Measurements from ENCODE around the gene NKAIN1.

NKAIN1 gene

GRCh38 chr1:31148409-31148808 lies 91.3 kb downstream of the NKAIN1 start:
- no peaks in the 10 kb centered on the region for H3K79me2 ChIP-seq (ENCODE audit: control insufficient read depth, low read length)
- H4K20me1 ChIP-seq (ENCODE audit: control insufficient read depth, insufficient read depth, low read depth, low read length), result no peaks in the 10 kb centered on the region
- H3K4me1 ChIP-seq (ENCODE audit: control insufficient read depth, low read length), result peaks cover 8% of the 10 kb centered on the region
- H3K4me2 ChIP-seq (ENCODE audit: low read length), result no peak overlapping the region
- no peaks in the 10 kb centered on the region for H3K27me3 ChIP-seq (ENCODE audit: control insufficient read depth, low read length)
- no peak overlapping the region for H3K4me3 ChIP-seq (ENCODE audit: low read length)
- TF ChIP-seq, protein P1, sequence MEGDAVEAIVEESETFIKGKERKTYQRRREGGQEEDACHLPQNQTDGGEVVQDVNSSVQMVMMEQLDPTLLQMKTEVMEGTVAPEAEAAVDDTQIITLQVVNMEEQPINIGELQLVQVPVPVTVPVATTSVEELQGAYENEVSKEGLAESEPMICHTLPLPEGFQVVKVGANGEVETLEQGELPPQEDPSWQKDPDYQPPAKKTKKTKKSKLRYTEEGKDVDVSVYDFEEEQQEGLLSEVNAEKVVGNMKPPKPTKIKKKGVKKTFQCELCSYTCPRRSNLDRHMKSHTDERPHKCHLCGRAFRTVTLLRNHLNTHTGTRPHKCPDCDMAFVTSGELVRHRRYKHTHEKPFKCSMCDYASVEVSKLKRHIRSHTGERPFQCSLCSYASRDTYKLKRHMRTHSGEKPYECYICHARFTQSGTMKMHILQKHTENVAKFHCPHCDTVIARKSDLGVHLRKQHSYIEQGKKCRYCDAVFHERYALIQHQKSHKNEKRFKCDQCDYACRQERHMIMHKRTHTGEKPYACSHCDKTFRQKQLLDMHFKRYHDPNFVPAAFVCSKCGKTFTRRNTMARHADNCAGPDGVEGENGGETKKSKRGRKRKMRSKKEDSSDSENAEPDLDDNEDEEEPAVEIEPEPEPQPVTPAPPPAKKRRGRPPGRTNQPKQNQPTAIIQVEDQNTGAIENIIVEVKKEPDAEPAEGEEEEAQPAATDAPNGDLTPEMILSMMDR (IDR thresholded peaks at IDR 0.05; ENCODE audit: low read depth, low read length, poor library complexity, severe bottlenecking), result no peak
- no peak for TF ChIP-seq EZH2phosphoT487 (IDR thresholded peaks at IDR 0.05; ENCODE audit: borderline replicate concordance, low read length)
- peaks cover 4% of the 10 kb centered on the region for H3F3A ChIP-seq (ENCODE audit: control insufficient read depth, insufficient read depth)
- no peaks in the 10 kb centered on the region for H3K9me2 ChIP-seq (replicated peaks; ENCODE audit: control insufficient read depth, low read length)
- no peaks in the 10 kb centered on the region for H3K9me3 ChIP-seq (ENCODE audit: control insufficient read depth, insufficient read depth, low read length)
- no peak overlapping the region for H3K27ac ChIP-seq (ENCODE audit: low read depth, low read length)
- no peaks in the 10 kb centered on the region for H3K36me3 ChIP-seq (ENCODE audit: control insufficient read depth, low read length)

- no peaks in the 10 kb centered on the region for H3K9me3 ChIP-seq (ENCODE audit: control insufficient read depth, insufficient read depth, low read length)
- no peak overlapping the region for H3K4me2 ChIP-seq (ENCODE audit: low read length)
- H3K27me3 ChIP-seq (ENCODE audit: control insufficient read depth, low read length), result no peaks in the 10 kb centered on the region
- H4K20me1 ChIP-seq (ENCODE audit: control insufficient read depth, insufficient read depth, low read depth, low read length), result no peaks in the 10 kb centered on the region
- TF ChIP-seq, protein P1 (IDR thresholded peaks at IDR 0.05; ENCODE audit: low read depth, low read length, poor library complexity, severe bottlenecking), result no peak
- no peak for TF ChIP-seq EZH2phosphoT487 (IDR thresholded peaks at IDR 0.05; ENCODE audit: borderline replicate concordance, low read length)
- no peaks in the 10 kb centered on the region for H3F3A ChIP-seq (ENCODE audit: control insufficient read depth, insufficient read depth)
- no peaks in the 10 kb centered on the region for H3K79me2 ChIP-seq (ENCODE audit: control insufficient read depth, low read length)
- H3K4me3 ChIP-seq (ENCODE audit: low read length), result no peak overlapping the region
- no peaks in the 10 kb centered on the region for H3K36me3 ChIP-seq (ENCODE audit: control insufficient read depth, low read length)
- H3K27ac ChIP-seq (ENCODE audit: low read depth, low read length), result no peak overlapping the region
- H3K4me1 ChIP-seq (ENCODE audit: control insufficient read depth, low read length), result no peaks in the 10 kb centered on the region
- no peaks in the 10 kb centered on the region for H3K9me2 ChIP-seq (replicated peaks; ENCODE audit: control insufficient read depth, low read length)
Observed at GRCh38 chr1:31145648-31146047, 94.0 kb downstream of the NKAIN1 start.

DNA sequence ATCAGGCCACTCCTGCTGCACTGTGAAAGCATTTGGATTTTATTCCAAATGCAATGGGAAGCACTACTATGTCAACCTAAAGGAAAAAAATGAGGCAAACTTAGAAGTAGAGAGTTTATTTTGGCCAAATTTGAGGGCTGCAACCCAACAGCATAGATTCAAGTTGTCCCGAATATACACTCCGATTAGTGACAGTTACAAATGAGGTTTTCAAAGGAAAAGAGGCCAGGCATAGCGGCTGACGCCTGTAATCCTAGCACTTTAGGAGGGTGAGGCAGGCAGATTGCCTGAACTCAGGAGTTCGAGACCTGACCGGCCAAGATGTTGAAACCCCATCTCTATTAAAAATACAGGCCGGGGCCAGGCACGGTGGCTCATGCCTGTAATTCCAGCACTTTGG lies 95.2 kb downstream of the NKAIN1 start:
- no peaks in the 10 kb centered on the region for H3K9me3 ChIP-seq (ENCODE audit: control insufficient read depth, insufficient read depth, low read length)
- no peaks in the 10 kb centered on the region for H3K27me3 ChIP-seq (ENCODE audit: control insufficient read depth, low read length)
- no peaks in the 10 kb centered on the region for H3F3A ChIP-seq (ENCODE audit: control insufficient read depth, insufficient read depth)
- H3K27ac ChIP-seq (ENCODE audit: low read depth, low read length), result no peak overlapping the region
- no peaks in the 10 kb centered on the region for H3K79me2 ChIP-seq (ENCODE audit: control insufficient read depth, low read length)
- TF ChIP-seq, protein P1 (IDR thresholded peaks at IDR 0.05; ENCODE audit: low read depth, low read length, poor library complexity, severe bottlenecking), result no peak
- TF ChIP-seq EZH2phosphoT487 (IDR thresholded peaks at IDR 0.05; ENCODE audit: borderline replicate concordance, low read length), result no peak
- H4K20me1 ChIP-seq (ENCODE audit: control insufficient read depth, insufficient read depth, low read depth, low read length), result no peaks in the 10 kb centered on the region
- H3K9me2 ChIP-seq (replicated peaks; ENCODE audit: control insufficient read depth, low read length), result no peaks in the 10 kb centered on the region
- H3K4me3 ChIP-seq (ENCODE audit: low read length), result no peak overlapping the region
- H3K4me2 ChIP-seq (ENCODE audit: low read length), result no peak overlapping the region
- no peaks in the 10 kb centered on the region for H3K36me3 ChIP-seq (ENCODE audit: control insufficient read depth, low read length)
- H3K4me1 ChIP-seq (ENCODE audit: control insufficient read depth, low read length), result no peaks in the 10 kb centered on the region

- TF ChIP-seq, protein P1 (IDR thresholded peaks at IDR 0.05; ENCODE audit: low read depth, low read length, poor library complexity, severe bottlenecking), result no peak
- TF ChIP-seq EZH2phosphoT487 (IDR thresholded peaks at IDR 0.05; ENCODE audit: borderline replicate concordance, low read length), result no peak
- H3F3A ChIP-seq (ENCODE audit: control insufficient read depth, insufficient read depth), result no peaks in the 10 kb centered on the region
- H3K4me3 ChIP-seq (ENCODE audit: low read length), result no peak overlapping the region
- no peaks in the 10 kb centered on the region for H3K27me3 ChIP-seq (ENCODE audit: control insufficient read depth, low read length)
- H3K9me3 ChIP-seq (ENCODE audit: control insufficient read depth, insufficient read depth, low read length), result no peaks in the 10 kb centered on the region
- H3K27ac ChIP-seq (ENCODE audit: low read depth, low read length), result no peak overlapping the region
- H3K4me2 ChIP-seq (ENCODE audit: low read length), result no peak overlapping the region
- no peaks in the 10 kb centered on the region for H3K36me3 ChIP-seq (ENCODE audit: control insufficient read depth, low read length)
- no peaks in the 10 kb centered on the region for H3K79me2 ChIP-seq (ENCODE audit: control insufficient read depth, low read length)
- no peaks in the 10 kb centered on the region for H3K9me2 ChIP-seq (replicated peaks; ENCODE audit: control insufficient read depth, low read length)
- no peaks in the 10 kb centered on the region for H4K20me1 ChIP-seq (ENCODE audit: control insufficient read depth, insufficient read depth, low read depth, low read length)
- H3K4me1 ChIP-seq (ENCODE audit: control insufficient read depth, low read length), result no peaks in the 10 kb centered on the region
Observed at GRCh38 chr1:31143455-31143854, 96.2 kb downstream of the NKAIN1 start.

Measured in DOHH2 (cell line).